ENCODE measurements around the gene QKI.

Gene QKI

GRCh38 chr6:163489584-163489983, 75.1 kb downstream of the QKI start:
- no peak for DNase-seq (ENCODE audit: low spot score)

DNA sequence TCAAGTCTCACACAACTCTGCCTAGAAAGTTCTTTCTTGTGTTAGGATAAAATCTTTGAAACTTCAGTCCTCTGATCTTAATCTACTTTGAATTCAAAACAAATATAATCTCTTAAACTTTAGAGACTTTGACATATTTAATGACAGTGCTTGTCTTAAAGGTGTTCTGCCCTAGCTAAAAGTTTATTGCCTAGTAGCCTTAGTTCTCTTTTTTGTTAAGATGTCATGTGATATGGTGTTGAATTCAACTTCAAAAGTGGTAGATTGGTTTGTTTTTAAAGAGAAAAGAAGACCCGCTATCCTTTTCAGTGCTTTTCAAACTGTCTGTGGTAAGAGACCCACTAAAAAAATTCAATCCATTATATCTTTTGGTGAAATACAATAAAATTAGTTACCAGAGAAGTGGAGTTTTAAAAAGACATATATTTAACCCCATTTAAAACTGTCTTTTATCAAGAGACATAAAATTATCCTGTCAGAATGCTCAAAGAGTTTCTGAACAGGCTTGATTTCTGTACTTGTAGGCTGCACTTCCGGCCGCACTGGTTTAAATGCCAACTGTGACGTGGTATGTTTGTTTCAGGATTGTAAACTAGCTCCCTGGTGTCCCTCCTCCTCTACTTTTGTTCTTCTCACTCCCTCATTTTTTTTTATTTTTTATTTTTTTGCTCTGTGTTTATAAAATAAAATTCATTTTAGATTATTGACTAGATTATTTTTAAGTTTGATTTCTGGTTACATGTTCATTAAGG, 76.5 kb downstream of the QKI start:
- no peak for DNase-seq (ENCODE audit: low spot score)

GRCh38 chr6:163491737-163492300, 77.3 kb downstream of the QKI start:
- DNase-seq (ENCODE audit: low spot score): no peak

DNA sequence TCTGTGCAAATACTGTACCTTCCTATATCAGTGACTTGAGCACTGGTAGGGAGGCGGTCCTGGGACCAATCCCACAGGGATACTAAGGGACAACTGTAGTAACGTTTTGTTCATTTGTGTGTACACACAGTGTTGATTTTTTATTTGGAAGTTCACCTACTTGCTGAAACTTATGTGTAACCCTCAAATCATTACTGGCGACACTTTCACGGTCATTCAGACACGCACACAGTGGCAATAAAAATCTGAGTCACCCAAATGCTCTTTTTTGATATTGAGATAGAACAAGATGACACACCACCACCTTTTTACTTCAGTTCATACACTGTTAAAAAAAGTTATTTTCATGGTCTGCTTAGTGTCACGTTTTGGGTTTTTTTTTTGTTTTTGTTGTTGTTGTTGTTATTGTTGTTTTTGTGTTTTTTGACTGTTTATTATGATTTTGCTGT, 79.8 kb downstream of the QKI start:
- no peak for DNase-seq (ENCODE audit: low spot score)

GRCh38 chr6:163496205-163496604, 81.7 kb downstream of the QKI start:
- DNase-seq (ENCODE audit: low spot score): no peak

DNA sequence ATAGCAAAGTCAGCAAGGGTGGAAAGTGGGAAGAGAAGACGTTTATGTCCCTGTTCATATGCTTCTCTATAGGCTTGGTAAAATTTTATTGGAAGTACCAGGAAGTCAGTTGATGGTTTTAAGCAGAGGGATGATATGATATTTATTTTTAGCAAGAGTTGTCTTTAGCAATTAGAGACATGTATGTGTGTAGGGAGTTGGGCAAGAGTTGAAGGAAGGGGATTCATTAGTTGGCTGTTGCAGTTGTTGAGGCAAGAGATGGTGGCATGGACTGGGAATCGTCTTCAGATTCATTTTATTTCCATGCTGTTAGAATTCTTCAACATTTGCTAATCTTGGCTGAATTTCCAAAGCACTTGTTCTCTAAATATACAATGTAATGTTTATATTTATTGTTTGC, 85.6 kb downstream of the QKI start:
- DNase-seq (ENCODE audit: low spot score): no peak

DNA sequence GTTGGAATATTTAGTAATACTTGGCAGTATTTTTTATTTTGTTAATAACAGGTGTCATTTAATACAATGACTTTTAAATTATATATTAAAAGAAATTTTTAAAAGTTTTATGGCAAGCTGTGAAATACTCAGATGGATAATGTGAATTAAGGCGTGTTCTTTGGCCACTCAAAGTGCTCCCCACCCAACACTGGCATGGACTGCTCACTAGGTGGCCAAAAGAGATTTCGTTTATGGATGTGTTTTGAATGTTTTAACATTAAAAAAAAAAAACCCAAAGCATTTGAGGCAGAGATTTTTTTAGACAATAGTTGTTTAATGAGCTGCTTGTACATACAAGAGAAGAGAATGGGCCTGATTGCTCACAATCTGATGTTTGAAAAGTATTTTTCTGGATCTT, 86.5 kb downstream of the QKI start:
- DNase-seq (ENCODE audit: low spot score): no peak

DNA sequence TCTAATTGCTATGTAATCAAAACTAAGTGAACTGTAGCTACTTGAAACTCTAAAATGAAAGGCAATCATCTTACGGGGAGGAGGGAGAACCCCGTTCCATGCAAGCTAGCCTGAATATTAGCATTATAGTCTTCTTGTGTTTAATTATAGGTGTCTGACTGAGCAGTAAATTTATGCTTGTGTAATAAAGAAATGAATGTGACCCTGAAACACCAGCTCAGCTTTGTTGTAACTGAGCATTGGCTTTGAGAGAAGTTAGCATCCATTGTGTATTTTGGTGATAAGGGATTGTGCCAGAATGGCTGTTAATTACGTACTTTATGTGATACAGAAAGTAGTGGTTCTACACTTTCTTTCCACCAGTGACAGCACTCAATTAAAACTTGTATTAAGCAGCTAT, 86.9 kb downstream of the QKI start:
- no peak for DNase-seq (ENCODE audit: low spot score)

- DNase-seq (ENCODE audit: low spot score): no peak
Observed at GRCh38 chr6:163504984-163505640, 90.6 kb downstream of the QKI start.

DNA sequence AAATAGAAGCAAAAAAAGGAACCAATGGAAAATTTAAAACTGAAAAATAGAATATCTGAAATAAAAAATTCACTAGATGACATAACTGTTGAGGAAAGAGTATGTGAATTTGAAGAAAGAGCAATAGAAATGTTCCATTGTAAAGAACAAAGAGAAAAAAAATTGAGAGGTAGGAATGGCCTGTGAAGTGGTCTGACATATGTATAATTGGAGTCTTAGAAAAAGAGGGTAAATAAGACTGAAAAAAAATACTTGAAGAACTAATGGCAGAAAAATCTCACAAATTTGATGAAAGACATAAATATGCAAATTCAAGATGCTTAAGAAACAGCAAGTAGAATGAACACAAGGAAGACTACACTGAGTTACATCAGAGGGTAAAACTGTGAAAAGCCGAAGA, 93.4 kb downstream of the QKI start:
- no peak for DNase-seq (ENCODE audit: low spot score)

- no peak for DNase-seq (ENCODE audit: low spot score)
Observed at GRCh38 chr6:163513003-163513402, 98.5 kb downstream of the QKI start.

DNA sequence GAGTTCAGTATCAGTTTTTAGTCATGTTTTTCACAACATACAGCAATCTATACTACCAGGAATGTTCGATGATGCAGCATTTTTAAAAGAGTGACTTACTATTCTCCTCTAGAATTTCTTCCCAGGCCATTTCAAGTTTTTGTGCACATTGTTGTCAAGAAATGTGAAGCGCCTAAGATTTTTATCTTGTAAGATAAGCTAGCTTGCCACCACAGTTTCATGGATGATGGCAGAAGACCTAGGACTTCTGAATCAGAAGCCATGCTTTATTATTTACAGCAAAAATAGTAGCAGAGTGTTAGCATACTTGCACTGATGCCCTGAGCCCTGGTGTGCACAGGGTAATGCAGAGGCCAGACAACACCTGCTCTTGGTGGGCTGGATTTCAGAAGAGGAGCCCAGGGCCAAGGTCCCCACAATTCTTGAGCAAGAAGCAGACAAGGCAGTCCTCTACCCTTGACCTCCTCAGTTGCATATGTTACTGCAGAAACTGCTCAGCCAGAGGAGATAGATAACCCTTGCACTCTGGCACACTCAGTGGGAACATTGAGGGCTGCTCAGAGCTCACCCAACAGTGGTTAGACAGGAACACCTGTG, 99.2 kb downstream of the QKI start:
- DNase-seq (ENCODE audit: low spot score): no peak

DNA sequence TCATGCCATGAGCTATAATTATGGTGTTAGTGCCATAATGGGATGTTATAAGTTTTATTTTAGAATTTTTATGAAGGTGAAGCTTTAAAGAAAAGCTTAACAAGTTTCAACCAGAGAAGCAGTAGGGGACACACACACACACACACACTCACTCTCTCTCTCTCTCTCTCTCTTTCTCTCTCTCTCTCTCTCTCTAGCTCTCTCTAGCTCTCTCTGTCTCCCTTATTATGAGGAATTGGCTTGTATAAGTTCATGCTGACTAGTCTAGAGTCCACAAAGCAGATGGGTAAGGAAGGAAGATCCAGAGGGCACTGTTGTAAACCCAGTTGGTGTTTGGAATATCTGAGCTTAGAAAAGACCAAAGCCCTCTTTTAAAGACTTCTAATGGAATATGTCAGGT, 102.4 kb downstream of the QKI start:
- DNase-seq (ENCODE audit: low spot score): no peak

DNA sequence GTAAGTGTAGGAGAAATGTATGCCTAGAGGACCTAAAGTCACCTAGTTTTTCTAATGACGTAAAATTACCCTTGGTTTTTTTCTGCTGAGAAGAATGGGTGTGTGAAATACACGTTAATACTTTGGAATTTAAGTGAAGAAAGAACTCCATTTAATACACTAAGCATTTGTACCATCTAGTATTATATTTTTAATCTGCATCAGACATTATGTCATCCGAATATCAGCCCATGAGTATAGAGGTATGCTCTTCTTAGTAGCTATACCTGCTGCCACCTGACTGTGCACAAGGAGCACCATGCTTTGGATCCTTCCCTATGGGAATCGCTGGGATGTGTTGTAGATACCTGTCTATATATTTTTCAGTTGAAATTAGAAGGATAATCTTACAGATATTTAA, 106.4 kb downstream of the QKI start:
- no peak for DNase-seq (ENCODE audit: low spot score)

DNA sequence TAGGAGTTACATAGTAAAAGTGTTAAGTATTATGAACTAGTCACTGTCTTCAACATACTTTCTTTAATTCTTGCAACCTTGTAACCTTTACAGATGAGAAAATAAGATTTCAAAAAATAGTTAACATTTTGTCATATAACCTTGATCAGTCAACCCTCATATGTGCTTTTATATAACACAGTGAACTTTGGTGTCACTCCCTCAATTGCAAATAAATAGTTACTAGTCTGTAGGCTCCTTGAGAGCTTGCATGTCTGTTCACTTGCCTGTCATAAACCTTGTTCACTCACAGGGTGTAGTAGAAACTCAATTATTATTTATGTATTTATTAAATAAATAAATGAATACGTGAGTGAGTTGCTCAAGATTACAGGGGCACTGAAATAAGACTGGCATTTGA, 107.5 kb downstream of the QKI start:
- no peak for DNase-seq (ENCODE audit: low spot score)

- DNase-seq (ENCODE audit: low spot score): no peak
Observed at GRCh38 chr6:163525926-163526325, 111.4 kb downstream of the QKI start.

DNA sequence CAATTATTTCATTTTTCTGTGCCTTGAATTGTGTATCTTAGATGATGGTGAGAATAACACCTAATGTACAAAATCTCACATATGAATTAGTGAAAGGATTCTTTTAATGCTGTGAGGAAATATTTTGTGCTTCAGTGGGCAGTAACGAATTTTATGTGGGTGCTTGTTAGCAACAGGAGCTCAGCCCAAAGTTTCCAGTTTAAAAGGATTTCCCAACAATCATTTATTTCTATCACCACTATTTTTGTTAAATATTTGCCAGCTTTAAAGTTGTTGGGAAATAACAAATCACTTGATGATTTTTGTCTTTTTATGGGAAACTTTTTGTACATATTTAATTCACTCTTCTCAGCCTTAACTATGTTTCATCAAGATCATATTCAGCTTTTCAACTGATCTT, 111.8 kb downstream of the QKI start:
- no peak for DNase-seq (ENCODE audit: low spot score)

DNA sequence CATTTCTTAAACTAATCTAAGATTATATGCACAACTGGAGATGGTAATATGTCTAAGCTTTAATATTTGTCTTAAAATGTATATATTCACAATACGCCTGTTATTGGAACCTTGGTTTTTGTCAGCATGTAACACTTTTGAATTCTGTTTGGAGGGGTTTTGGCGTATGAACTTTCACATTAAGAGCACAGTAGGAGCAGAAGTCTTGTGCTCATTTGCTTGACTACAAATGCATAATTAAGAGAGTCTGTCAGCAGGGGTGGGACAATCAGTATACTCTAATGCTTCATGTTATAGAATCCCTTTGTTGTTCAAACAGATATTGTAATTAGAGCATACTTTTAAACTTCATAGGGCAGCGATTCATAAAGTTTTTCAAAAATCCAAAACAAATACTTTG, 112.8 kb downstream of the QKI start:
- DNase-seq (ENCODE audit: low spot score): no peak

- no peak for DNase-seq (ENCODE audit: low spot score)
Observed at GRCh38 chr6:163529605-163530004, 115.1 kb downstream of the QKI start.

GRCh38 chr6:163530406-163530805, 115.9 kb downstream of the QKI start:
- no peak for DNase-seq (ENCODE audit: low spot score)

DNA sequence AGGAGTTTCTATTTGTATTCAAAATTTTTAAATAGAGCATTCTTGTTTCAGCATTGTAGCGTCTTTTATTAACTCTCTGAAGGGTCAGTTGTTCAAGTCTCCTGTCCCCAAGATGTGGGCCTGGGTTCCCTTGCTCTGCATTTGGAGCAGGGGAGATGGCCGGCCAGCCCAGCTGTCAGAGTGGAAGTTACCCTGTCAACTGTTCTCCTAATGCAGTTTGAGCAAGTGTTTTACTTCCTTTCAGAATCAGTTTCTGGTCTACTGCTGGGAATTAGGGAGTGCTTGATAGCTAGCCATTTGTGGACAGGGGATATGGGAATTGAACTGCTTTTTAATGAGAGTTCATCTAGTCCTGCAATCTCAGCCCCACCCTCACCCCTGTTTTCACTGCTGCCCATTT, 116.6 kb downstream of the QKI start:
- no peak for DNase-seq (ENCODE audit: low spot score)

DNA sequence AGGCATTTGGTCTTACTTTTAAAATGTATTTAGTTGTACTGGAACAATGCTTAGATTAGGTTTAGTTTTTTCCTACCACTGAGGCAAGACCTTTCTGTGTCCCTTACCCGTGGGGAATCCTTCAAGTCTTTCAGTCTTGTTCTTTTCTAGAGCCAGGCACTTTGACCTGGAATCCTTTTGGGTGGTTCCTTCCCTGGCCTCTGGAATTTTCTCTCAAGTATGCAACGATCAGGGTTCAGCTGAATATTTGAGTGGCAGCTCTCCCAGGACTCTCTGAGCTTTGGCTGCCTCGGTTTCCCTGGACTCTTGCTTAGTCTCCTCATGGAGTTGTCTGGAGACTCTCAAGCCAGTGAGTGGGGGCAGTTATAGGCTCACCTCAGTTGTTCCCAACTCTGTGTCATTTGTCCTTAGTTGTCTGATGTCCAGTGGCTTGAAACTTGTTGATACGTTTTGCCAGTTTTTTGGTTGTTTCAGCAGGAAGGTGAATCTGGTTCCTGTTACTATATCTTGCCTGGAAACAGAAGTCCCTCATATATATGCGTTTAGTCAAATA, 118.1 kb downstream of the QKI start:
- no peak for DNase-seq (ENCODE audit: low spot score)

GRCh38 chr6:163533443-163533842, 118.9 kb downstream of the QKI start:
- no peak for DNase-seq (ENCODE audit: low spot score)

Data from hematopoietic multipotent progenitor cell treated with erythropoietin and hydrocortisone succinate and interleukin-3 and kit ligand, for 15 days (in vitro differentiated cells).